Hindlimb muscle (tissue), 1 donor: Measurements from ENCODE around the gene PTGR3. TPM values are rescaled to one million over a fixed set of nuclear protein-coding genes. Genes with fewer than 3 reads are reported as not detected.
A peak's percentile ranks its signal among the peaks of the same experiment; 100 is the strongest.

Experiments used
- DNase-seq: peaks from one replicate; pipeline ENCODE4 v3.0.0-alpha.2; 2013
- polyA plus RNA-seq: library from polyadenylated mRNA; unstranded; fragments of 120-200 nt; gene quantifications from one replicate; pipeline ENCODE4 v1.2.1, GENCODE V29; 2013; ENCODE audit not compliant: insufficient read length

Gene PTGR3
- polyA plus RNA-seq, 1 donor: 50.1 TPM

DNA sequence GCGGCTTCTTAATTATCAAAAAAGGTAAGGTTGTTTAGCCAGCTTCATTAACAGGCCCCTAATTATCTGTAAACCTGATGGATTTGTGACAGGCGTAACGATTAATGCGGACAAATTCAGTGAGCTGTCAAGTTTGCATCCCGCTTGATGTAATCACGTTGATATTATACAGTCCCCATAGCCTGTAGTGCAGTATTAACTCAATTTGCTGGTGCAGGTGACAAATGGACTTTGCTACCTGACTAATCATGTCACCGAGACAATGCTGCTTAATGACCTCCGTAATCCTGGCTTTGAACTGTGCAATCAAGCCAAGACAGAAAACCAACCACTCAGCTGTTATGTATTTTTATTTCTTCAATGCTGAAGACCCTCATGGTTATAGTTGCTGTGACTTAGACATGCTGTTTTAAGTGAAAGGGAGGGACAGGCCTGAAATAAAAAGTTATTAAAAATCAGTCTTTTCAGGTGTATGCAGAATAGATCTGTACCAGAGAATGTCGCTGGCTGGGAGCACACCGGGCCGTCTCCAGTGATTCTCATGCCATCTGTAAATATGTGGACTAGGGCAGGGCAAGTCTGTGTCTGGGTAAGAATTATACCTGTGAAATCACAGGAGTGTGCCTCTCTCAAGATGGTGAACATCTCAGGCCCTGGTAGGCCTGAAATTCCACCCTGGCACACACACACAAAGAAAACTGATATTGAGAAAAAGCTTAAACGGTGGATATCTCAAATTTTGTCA lies 6.0 kb upstream of the PTGR3 start:
- DNase-seq: no peak

- DNase-seq: peak; percentile 42
Observed at GRCh38 chr18:75214332-75214690, 5.4 kb upstream of the PTGR3 start.

GRCh38 chr18:75213611-75214331 lies 4.8 kb upstream of the PTGR3 start:
- peak; percentile 53 for DNase-seq

DNA sequence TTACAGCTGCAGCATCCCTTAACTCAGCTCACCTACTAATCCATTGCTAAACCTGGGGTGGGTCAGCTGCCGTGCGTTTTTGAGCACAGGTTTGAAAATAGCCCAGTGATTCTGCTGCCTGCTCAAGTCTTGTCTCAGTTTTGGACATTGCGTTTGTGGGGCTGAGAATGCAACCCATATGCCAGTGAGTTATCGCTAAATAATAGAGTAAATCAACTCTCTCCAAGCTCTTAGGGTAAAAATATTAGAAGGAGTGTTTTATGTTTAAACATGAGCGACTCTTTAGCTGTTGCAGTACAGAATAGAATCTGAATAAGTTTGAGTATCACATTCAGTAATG lies 3.8 kb upstream of the PTGR3 start:
- DNase-seq: no peak

GRCh38 chr18:75211953-75212750 lies 3.2 kb upstream of the PTGR3 start:
- peak; percentile 69 for DNase-seq

DNA sequence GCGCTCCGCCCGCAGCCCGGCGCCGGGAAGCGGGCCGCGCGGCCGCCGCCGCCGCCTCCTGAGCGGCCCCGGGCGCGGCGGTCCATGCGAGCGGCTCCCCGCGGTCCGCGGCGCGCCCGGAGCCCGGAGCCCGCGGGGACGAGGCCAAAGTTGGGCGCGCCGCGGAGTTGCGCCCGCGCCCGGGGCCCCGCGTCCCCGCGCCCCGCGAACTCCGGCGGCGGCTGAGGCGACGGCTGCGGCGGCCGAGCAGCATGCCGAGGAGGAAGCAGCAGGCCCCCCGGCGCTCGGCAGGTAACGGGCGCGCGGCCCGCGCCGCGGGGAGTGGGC lies 2.6 kb upstream of the PTGR3 start:
- no peak for DNase-seq

- no peak for DNase-seq
Observed at GRCh38 chr18:75211002-75211621, 2.2 kb upstream of the PTGR3 start.

DNA sequence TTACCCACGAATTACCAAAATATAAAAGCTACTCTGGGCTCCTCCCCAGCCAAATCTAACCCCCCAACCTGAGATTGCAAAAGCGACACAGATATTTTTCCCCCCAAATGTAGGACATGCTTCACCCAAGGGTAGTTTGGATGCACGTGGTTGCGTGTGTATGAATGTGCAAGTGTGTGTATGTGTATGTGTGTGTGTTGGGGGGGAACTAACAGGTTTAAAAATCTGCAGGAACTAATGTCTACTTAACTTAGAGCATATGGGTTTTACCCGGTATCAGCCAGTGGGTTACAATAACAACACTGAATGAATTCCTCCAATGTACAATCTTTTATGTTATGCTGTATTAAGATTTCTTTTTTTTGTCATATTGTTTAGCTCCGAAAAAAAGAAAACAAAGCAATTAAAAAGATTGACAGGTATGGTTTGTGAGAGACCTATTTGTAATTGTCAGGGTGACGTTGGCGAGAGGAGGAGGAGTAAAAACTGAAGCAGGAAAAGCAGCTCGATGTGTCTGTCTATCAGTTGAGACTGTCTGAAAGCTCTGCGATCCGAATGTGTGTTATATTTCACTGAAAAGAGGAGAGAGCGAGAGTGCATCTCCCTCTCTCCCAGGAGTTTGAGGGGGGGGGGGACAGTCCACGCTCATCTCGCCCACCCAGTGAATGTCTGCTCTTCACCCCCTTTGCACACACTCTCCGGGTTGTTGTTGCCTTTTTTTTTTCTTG lies 1.5 kb upstream of the PTGR3 start, which contains the start of gene TSHZ1:
Gene TSHZ1, plus strand, starts transcription at position 524 of the 728 bp plus-strand sequence. CDS start 1,080 bp downstream, outside the sequence.
- peak; percentile 85 for DNase-seq

- DNase-seq: no peak
Observed at GRCh38 chr18:75209951-75210258, 966 bp upstream of the PTGR3 start.

- DNase-seq: no peak
Observed at GRCh38 chr18:75208836-75209128, 157 bp downstream of the PTGR3 start.

DNA sequence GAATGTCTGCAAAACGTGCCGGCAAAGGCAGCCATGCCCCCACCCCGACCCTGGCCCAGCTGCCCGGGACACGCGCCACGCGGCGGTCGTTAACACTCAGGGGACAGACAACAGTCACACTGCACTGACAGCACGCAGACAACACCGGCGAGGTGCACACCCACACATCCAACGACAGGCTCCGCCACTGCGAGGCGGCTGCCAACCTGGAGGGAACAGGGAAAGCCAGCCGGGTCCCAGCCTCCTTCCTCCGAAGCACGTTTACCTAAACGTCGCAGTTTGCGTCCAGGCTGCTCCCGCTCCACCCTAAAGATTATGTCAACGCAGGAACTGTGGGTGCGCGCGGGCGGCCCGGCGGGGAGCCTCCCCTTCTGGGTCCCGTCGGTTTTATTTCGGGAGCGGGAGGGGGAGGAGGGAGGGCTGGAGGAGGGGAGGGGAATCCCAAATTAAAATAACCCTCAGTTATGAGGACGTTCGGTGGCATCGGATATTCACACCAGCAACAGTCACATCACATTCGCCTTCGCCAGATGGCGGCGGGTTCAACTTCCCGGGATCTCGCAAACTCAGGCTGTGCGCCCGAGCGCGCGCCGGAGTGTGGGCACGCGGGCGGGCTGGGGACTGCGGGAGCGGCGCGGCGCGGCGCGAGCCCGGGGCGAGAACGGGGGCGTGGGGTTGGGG lies 644 bp downstream of the PTGR3 start:
- DNase-seq: peak; percentile 75

DNA sequence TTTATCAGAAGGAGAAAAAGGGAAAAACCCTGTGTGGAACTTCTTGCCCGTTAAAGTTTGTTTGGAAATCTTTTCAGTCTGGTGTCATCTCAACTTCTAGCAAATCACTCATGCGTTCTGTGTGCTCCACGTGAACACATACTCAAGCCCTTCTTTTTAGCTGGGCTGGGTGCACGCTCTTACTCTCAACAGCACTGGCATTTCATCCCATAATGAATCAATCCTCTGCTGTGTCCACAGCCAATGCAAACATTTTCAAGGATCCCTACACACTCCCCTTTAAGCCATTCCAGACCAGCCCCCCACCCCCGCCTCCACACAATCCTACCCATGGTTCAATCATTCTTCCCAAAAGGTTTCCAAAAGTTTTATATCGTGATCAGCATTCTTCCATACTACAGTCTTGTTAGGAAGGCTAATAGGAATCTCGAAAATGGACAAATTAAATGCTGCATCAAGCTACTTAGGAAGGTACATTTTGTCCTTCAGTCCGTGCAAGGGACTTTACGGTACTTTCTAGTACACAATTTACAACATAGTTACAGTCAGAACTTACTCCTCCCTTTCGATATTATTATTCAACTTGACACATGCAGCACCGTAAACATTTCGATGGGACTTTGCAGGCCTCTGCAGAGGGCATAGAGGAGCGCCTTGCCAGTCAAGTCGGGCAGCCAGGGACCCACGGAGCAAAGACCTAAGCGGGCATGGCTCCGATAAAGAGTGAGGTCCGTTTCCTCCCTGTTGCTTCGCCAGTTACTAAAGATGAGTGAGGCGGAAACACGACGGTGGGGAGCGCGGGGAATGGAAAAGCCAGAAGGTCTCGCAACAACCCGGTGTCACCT lies 1.4 kb downstream of the PTGR3 start:
- no peak for DNase-seq

GRCh38 chr18:75206452-75207309 lies 2.3 kb downstream of the PTGR3 start:
- DNase-seq: no peak

- DNase-seq: peak; percentile 62
Observed at GRCh38 chr18:75205514-75206132, 3.3 kb downstream of the PTGR3 start.

DNA sequence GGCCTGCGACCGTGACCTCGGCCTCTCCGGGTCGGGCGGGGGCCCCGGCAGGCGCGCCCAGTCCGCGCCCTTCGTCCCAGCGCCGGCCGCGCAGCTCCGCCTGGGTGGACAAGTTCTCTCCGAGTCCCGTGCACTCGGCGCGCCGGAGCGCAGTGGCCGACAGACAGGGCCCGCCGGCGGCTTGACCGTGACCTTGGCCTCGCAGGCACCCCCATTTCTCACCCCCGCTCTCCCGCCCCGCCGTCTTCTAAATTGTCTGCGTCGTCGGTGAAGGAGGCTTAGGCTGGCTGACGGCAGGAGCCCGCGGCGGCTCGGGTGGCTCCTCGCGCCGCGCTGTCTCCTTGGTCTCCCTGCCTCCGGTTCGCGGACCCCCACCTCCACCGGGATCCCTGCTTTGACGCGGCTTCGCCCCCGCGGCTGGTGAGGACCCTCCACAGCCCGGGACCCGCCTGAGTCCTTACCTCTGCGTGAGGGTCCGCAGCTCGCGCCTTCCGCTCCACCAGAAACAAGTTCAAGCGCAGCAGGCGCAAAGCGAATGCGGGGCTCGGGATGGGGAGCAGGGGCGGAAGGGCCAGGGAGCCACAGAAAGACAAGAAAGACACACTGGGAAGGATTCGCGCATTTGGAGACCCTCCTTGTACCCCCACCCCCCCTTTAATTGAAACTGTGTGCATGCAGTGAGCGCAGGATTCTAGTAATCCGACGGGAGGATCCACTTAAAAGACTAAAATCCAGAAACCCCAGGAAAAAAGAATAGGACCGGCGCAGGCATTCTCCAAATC lies 4.0 kb downstream of the PTGR3 start:
- DNase-seq: peak; percentile 54

GRCh38 chr18:75204269-75204731 lies 4.6 kb downstream of the PTGR3 start:
- peak; percentile 58 for DNase-seq

DNA sequence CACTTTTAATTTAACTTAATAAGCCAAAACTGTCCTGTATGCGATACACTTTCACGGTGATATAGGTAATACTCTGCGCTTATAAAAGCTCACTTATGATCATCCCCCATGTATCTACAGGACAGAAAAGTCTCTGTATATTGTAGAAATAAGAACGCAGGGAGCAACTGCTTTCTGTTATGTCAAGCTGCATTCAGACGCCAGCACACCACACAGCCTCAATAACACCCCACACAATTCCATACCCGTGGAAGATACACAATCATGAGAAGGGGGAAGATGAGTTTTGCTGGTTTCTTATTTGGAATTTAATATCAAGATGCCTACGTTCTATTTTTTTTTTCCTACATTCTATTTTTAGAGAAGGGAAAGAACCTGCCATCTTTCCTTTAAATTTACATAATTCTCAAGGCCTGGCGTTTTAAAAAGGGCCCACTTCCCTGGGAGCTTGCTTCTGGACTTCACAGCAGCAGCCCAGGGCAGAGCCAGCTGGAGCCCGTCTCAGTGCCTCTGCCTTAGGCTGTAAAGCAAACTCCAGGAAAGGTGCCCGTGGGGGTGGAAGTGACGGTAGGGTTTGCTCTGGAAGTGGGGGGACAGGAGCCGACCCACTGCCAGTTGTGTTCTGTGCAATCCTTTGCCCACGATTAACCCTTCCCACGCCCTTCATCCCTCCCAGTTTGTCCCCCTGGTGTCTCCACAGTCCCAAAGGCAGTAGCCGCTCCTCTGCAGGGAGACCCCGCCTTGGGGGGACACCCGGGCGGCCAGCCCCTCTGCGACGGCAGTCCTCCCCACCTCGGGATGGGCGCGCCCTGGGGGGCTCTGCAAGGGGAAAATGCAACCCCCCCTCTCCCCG lies 5.3 kb downstream of the PTGR3 start:
- DNase-seq: peak; percentile 54
